ENCODE results near the gene MAN2A1. TPM values are rescaled to one million over a fixed set of nuclear protein-coding genes. Genes with fewer than 3 reads are reported as not detected.

MAN2A1 gene
- total RNA-seq, 1 experiment from 2014 or later, result 51.0 TPM

- intact Hi-C loops (cut with micrococcal nuclease; ENCODE audit: unreplicated experiment), result no loop called here
- POLR2A ChIA-PET, result no interaction called here
Measured at GRCh38 chr5:109660301-109660700, 29.4 kb upstream of the MAN2A1 start.

GRCh38 chr5:109668237-109668636 lies 21.5 kb upstream of the MAN2A1 start:
- H3K36me3 ChIP-seq (ENCODE audit: control insufficient read depth, insufficient read depth, low read length), result no peaks in the 10 kb centered on the region
- H3K4me1 ChIP-seq (ENCODE audit: control insufficient read depth, insufficient read depth, low read length), result no peaks in the 10 kb centered on the region
- no TSS peak for BruUV-seq (replicated peaks)
- no peaks in the 10 kb centered on the region for H3K9me3 ChIP-seq (ENCODE audit: control insufficient read depth, insufficient read depth, low read depth, low read length)
- TF ChIP-seq POLR2AphosphoS5 (IDR thresholded peaks at IDR 0.05; ENCODE audit: low read depth, low read length), result no peak
- ChIA-PET POLR2A (no interaction called here), CTCF (no interaction called here)
- in situ Hi-C loops (cut with HindIII; ENCODE audit: low pct_unique_long_range_greater_than_20kb, low sequenced_read_pairs) (no loop called here), intact Hi-C loops (cut with micrococcal nuclease; ENCODE audit: unreplicated experiment) (no loop called here)
- H3K4me3 ChIP-seq (ENCODE audit: low read depth in 2 of 2, low read length in 2 of 2), result no peak overlapping the region
- DNase-seq (ENCODE audit: low read depth, low spot score) (no peak), ATAC-seq (no peak)
- no peak overlapping the region for H3K27ac ChIP-seq (ENCODE audit: low read length)
- H3K27me3 ChIP-seq (ENCODE audit: control insufficient read depth, insufficient read depth, low read length), result peaks cover 27% of the 10 kb centered on the region

More at GRCh38 chr5:109660301-109660700, 29.4 kb upstream of the MAN2A1 start:
- H3K4me1 ChIP-seq (ENCODE audit: control insufficient read depth, insufficient read depth, low read length), result no peaks in the 10 kb centered on the region
- TF ChIP-seq POLR2AphosphoS5 (IDR thresholded peaks at IDR 0.05; ENCODE audit: low read depth, low read length) (no peak), SIN3A (IDR thresholded peaks at IDR 0.05; ENCODE audit: borderline replicate concordance, insufficient read depth, low read depth, low read length) (no peak), REST (IDR thresholded peaks at IDR 0.05; ENCODE audit: insufficient read depth in 1 of 2, low read depth in 2 of 2, low read length in 1 of 2) (no peak), TCF7L2 (IDR thresholded peaks at IDR 0.05; ENCODE audit: low read depth, low read length) (no peak), CTCF (IDR thresholded peaks at IDR 0.05) (no peak)
- DNase-seq (ENCODE audit: low read depth, low spot score) (no peak), ATAC-seq (no peak)
- H3K36me3 ChIP-seq (ENCODE audit: control insufficient read depth, insufficient read depth, low read length), result no peaks in the 10 kb centered on the region
- CTCF ChIA-PET, result no interaction called here
- H3K9me3 ChIP-seq (ENCODE audit: control insufficient read depth, insufficient read depth, low read depth, low read length), result no peaks in the 10 kb centered on the region
- BruUV-seq (replicated peaks), result no TSS peak
- H3K27me3 ChIP-seq (ENCODE audit: control insufficient read depth, insufficient read depth, low read length), result peaks cover 2% of the 10 kb centered on the region; the same call in 1 of the 2 replicates
- no peak overlapping the region for H3K27ac ChIP-seq (ENCODE audit: low read length)
- no peak overlapping the region for H3K4me3 ChIP-seq (ENCODE audit: low read depth in 2 of 2, low read length in 2 of 2)
- in situ Hi-C loops (cut with HindIII; ENCODE audit: low pct_unique_long_range_greater_than_20kb, low sequenced_read_pairs), result no loop called here

GRCh38 chr5:109668668-109669422 lies 20.9 kb upstream of the MAN2A1 start:
- TF ChIP-seq REST (IDR thresholded peaks at IDR 0.05; ENCODE audit: insufficient read depth in 1 of 2, low read depth in 2 of 2, low read length in 1 of 2) (no peak), POLR2AphosphoS5 (IDR thresholded peaks at IDR 0.05; ENCODE audit: low read depth, low read length) (no peak), CTCF (IDR thresholded peaks at IDR 0.05) (no peak), SIN3A (IDR thresholded peaks at IDR 0.05; ENCODE audit: borderline replicate concordance, insufficient read depth, low read depth, low read length) (no peak), TCF7L2 (IDR thresholded peaks at IDR 0.05; ENCODE audit: low read depth, low read length) (no peak)
- ATAC-seq, result no peak
- CTCF ChIA-PET, result no interaction called here
- peaks cover 28% of the 10 kb centered on the region for H3K27me3 ChIP-seq (ENCODE audit: control insufficient read depth, insufficient read depth, low read length)
- intact Hi-C loops (cut with micrococcal nuclease; ENCODE audit: unreplicated experiment) (no loop called here), in situ Hi-C loops (cut with HindIII; ENCODE audit: low pct_unique_long_range_greater_than_20kb, low sequenced_read_pairs) (no loop called here)
- no peaks in the 10 kb centered on the region for H3K9me3 ChIP-seq (ENCODE audit: control insufficient read depth, insufficient read depth, low read depth, low read length)
- H3K36me3 ChIP-seq (ENCODE audit: control insufficient read depth, insufficient read depth, low read length), result no peaks in the 10 kb centered on the region
- no TSS peak for BruUV-seq (replicated peaks)
- DNase-seq (ENCODE audit: low read depth, low spot score), result no peak
- POLR2A ChIA-PET, result no interaction called here
- no peaks in the 10 kb centered on the region for H3K4me1 ChIP-seq (ENCODE audit: control insufficient read depth, insufficient read depth, low read length)
- H3K4me3 ChIP-seq (ENCODE audit: low read depth in 2 of 2, low read length in 2 of 2), result no peak overlapping the region
- H3K27ac ChIP-seq (ENCODE audit: low read length), result no peak overlapping the region

Measured in Panc1 (cell line).